Measurements from ENCODE around the gene LMTK2.

The LMTK2 gene

GRCh38 chr7:98106647-98107312, at the start of gene LMTK2:
TSS of gene LMTK2 (plus strand) at chr7:98106862. CDS start at chr7:98107178, 316 bp downstream.
- TF ChIP-seq CTCF (IDR thresholded peaks at IDR 0.05; ENCODE audit: low read depth, low read length), result peak; percentile 93
- DNase-seq (ENCODE audit: extremely low read depth, low read depth), result peak; percentile 77

GRCh38 chr7:98057157-98057556, 49.5 kb upstream of the LMTK2 start:
- DNase-seq (ENCODE audit: extremely low read depth, low read depth), result no peak
- no peak for TF ChIP-seq CTCF (IDR thresholded peaks at IDR 0.05; ENCODE audit: low read depth, low read length)

GRCh38 chr7:98058186-98058585, 48.5 kb upstream of the LMTK2 start:
- no peak for TF ChIP-seq CTCF (IDR thresholded peaks at IDR 0.05; ENCODE audit: low read depth, low read length)
- DNase-seq (ENCODE audit: extremely low read depth, low read depth), result no peak

- DNase-seq (ENCODE audit: extremely low read depth, low read depth), result no peak
- TF ChIP-seq CTCF (IDR thresholded peaks at IDR 0.05; ENCODE audit: low read depth, low read length), result no peak
Observed at GRCh38 chr7:98064233-98064632, 42.4 kb upstream of the LMTK2 start.

- DNase-seq (ENCODE audit: extremely low read depth, low read depth), result no peak
- no peak for TF ChIP-seq CTCF (IDR thresholded peaks at IDR 0.05; ENCODE audit: low read depth, low read length)
Observed at GRCh38 chr7:98066208-98066607, 40.5 kb upstream of the LMTK2 start.

GRCh38 chr7:98066934-98067507, 39.6 kb upstream of the LMTK2 start:
- no peak for TF ChIP-seq CTCF (IDR thresholded peaks at IDR 0.05; ENCODE audit: low read depth, low read length)
- DNase-seq (ENCODE audit: extremely low read depth, low read depth), result no peak

- no peak for TF ChIP-seq CTCF (IDR thresholded peaks at IDR 0.05; ENCODE audit: low read depth, low read length)
- no peak for DNase-seq (ENCODE audit: extremely low read depth, low read depth)
Observed at GRCh38 chr7:98073047-98073446, 33.6 kb upstream of the LMTK2 start.
